ENCODE results near the gene HRAS.
"Not testable (repeated sequence)": the region's sequence is repeated elsewhere in the genome, so short reads cannot be mapped to it uniquely, and the experiment has no call there.

Gene HRAS

DNA sequence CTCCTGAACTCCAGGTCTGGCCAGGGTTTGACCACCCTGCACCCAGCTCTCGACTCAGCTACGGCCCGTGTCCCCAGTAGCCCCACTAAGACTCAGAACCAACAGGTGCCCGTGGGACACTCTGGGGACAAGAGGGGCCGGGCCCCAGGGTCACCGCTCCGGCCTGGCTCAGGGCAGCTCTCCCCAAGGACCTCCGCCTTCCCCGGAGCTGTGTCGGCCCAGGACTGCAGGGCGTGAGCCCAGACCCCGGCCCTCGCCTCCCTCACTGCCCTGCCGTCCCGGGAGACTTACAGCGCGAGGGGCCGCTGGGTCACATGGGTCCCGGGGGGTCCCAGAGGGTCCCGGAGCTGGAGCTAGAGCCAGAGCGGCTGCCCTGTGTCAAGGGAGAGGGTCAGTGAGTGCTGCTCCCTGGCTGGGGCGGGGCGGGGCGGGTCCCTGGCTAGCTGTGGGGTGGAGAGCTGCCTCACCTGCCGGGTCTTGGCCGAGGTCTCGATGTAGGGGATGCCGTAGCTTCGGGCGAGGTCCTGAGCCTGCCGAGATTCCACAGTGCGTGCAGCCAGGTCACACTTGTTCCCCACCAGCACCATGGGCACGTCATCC, 2.3 kb downstream of the HRAS start:
- DNase-seq (ENCODE audit: low spot score): no peak

DNA sequence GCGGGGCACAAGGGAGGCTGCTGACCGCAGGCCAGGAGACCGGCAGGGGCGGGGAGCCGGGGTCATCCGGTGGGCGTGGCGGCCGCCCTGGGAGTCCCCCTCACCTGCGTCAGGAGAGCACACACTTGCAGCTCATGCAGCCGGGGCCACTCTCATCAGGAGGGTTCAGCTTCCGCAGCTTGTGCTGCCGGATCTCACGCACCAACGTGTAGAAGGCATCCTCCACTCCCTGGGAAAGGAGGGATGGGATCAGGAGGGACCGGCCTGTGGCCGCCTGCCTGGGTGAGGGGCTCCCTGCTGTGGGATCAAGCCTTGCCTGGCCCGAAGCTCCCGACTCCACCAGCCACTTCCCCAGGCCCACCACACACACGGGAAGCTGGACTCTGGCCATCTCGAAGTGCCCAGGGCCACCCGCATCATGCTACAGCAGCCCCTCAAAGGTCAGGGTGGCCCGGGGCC, 2.8 kb downstream of the HRAS start:
- DNase-seq (ENCODE audit: low spot score): no peak

DNA sequence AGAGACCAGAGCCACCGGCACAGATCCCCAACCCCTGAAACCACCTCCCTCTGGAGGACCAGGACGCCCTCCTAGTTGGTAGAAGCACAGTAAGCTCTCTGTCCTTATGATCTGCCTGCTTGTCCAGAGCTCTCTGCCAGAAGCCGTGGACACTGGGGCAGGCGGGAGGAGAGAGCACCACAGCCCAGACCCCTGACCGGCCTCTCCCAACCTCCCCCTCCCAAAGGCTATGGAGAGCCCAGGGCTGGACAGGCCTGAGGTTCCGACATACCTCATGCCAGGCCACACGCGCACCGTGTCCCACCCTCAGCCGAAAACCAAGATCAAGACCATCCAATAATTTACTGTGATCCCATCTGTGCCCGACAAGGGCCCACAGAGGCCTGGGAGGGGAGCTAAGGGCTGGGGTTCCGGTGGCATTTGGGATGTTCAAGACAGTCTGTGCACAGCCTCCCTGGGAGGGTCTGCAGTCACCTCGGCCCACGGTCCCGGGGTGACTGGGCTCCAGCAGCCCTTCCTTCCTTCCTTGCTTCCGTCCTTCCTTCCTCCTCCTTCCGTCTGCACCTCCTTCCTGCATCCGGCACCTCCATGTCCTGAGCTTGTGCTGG, 3.4 kb downstream of the HRAS start:
- DNase-seq (ENCODE audit: low spot score): no peak

DNA sequence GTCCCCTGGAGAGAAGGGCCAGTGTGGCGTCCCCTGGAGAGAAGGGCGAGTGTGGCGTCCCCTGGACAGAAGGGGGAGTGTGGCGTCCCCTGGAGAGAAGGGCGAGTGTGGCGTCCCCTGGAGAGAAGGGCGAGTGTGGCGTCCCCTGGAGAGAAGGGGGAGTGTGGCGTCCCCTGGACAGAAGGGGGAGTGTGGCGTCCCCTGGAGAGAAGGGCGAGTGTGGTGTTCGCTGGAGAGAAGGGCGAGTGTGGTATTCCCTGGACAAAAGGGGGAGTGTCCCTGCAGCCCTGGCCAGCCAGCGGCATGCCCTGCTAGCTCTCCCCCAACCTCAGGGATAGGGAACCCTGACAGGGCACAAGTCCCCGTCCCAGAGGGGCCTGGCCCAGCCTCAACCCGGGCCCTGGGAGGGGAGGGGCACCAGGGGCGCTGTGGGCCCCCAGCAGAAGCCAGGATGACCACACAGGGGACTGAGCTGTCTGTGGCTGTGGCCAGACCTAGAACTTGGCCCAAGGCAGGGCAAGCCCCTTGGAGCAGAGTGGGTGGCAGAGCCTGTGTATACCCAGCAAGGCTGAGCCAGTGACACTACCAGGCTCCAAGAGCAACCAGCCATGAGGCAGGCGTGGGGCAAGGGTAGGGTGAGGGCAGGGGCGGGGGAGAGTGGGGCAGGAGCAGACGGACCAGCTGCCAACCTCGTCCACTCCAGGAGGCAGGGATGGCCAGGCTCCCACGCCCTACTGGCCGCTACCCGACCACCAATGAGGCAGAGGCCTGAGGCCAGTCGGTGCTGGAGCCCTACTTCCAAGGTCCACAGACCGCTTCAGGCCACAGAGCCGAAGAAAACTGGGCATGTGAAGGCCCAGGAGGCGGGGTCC, 4.2 kb downstream of the HRAS start:
- DNase-seq (ENCODE audit: low spot score): no peak

DNA sequence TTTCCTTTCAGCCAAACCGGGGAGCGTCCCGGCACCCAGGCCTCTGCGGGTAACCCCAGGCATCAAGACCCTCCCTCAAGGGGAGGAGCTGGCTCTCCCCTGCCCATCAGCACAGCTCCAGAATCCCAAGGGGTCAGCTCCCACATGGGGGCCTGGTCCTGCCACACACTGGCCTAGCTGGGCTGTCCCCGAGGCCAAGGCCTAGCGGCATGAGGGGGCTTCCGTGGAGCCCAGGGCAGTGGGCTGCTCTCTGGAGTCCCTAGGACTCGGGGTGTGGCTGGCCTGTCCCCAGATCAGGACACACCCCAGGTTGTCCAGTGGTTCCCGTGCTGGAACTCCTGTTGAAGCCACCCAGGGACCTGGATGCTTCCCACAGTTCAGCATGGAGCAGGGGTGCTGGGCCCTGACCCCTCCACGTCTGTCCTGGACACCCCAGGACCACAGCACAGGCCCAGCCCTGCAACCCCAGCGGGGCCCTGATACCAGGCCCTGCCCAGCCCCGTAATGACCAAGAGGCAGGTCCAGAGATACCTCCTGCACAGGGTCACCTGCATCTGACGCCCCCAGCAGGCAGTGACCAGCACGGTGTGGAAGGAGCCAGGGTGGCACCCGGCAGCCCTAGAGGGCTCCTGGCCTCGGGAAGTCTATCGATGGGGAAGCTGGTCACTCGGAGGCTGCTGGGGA, 5.5 kb downstream of the HRAS start:
- no peak for DNase-seq (ENCODE audit: low spot score)

DNA sequence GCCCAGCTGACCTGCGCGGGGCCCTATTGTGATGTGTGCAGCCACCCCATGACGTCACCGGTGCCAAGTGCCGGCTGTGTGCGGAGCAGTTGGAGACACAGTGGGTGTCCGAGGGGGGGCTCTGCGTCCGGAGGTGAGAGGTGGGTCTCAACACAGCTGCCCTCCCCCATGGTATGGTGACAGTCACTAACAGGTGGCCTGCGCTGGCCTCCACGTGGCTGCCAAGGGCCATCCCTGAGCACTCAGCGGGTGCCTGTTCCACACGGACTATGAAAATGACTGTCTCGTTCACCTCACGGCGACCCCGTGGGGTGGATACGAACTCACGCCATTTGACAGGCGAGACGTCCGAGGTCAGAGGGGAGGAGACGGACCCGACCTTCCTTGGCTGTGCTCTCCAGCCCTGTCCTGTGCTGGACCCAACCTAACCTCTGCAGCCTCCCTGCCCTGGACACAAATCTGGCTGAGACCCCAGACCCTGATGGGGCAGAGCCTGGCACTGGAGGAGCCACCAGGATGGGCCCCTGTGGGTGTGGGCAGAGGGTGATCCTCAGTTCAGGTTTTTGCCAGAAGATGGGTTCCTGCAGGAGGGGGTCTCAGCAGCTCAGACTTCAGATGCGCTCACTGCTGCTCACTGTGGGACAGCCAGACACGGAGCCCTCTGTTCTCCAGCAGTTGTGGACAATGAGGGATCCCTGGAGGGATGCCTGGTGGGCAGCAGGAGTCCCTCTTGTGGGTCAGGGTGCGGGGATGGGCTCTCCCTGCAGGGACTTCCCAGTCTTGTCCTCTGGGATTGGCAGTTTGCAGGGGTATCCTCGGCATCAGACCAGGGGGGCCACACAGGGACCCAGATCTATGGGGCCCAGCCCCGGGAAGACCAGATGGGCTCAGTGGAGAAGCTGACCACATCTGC, 6.3 kb downstream of the HRAS start:
- DNase-seq (ENCODE audit: low spot score): no peak

DNA sequence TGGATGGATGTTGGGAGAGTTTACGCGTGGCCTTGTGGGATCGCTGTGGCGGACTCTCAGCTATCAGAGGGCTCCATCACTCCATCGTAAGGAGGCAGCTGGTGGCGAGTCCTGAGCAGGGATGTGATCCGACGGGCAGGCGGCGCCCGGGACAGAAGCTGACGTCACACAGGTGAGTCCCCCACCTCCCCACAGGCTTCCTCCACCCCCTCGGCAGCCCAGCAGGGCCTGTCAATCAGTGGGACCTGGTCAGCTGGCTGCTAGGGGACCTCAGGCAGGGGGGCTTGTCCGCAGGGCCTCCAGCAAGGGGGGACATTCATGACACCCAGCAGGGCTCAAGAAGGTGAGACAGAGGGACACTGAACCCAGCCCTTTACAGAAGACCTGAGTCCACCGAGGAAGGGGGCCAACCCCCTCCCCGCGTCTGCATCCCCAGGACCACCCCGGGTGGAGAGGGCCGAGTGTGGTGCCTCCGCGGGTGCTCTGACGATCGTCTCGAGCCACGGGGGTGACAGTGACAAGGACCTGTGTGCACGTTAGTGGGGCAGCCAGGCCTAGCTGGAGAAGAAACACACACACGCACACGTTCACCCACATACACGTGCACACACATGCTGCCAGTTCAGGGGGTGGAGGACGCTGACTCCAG, 7.1 kb downstream of the HRAS start:
- no peak for DNase-seq (ENCODE audit: low spot score)

DNA sequence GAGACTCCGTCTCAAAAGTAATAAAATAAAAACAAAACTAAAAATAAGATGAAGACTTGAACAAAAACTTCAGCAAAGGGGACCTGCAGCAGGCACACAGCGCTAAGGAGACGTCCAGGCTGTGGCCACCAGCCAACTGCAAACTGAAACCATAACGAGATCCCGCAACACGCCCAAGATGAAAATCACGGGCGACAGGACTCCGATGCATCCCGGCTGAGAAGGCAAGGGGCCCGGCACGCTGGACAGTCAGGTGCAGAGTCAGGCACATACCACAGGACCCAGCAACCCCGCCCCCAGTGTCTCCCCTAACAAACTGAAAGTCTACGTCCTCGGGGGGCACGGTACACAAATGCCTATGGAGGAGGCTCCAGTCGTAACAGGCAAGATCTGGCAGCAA, 9.2 kb downstream of the HRAS start:
- DNase-seq (ENCODE audit: low spot score): no peak

DNA sequence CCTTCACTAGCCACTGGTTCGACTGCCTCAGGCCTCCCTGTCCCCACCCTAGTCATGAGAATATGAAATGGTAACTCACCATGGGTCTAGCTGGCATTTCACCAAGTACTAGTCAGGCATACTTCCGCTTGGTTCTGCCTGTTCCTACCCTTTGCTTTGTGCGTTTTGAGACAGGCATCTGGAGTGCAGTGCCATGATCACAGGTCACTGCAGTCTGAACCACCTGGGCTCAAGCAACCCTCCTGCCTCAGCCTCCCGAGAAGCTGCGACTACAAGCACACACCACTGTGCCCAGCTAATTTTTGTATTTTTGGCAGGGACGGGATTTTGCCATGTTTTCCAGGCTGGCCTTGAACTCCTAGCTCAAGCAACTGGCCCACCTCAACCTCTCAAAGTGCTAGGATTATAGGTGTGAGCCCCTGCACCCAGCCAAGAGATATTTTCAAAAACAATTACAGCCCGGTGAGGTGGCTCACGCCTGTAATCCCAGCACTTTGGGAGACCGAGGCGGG, 14.1 kb downstream of the HRAS start:
- DNase-seq (ENCODE audit: low spot score): no peak

DNA sequence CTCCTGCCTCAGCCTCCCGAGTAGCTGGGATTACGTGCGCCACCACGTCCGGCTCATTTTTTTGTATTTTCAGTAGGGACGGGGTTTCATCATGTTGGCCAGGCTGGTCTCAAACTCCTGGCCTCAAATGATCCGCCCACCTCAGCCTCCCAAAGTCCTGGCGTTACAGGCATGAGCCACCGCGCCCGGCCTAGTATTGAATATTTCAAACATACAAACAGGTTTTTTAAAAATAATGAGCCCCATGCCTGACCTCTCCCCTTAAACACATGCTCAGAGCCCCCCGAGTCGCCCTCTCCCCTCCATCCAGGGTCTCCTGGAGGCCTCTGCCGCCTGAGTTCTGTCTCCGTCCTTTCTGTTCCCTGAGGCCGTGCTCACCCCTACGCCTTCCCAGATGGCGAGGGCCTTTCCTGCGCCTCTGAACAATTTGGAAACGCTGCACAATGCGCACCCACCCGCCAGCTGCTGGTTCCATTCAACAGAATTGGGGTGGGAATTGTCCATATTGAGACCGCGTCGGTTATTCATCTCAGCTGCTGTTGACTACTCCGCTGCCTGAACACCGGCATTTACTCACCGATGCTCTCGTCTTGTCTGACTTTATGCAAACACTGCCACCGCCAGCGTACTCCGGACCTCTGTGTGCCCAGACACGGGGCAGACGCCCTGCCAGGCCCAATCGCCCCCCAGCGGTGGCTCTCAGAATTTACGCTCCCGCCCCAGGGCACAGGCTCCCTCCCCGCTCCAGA, 14.8 kb downstream of the HRAS start:
- no peak for DNase-seq (ENCODE audit: low spot score)

DNA sequence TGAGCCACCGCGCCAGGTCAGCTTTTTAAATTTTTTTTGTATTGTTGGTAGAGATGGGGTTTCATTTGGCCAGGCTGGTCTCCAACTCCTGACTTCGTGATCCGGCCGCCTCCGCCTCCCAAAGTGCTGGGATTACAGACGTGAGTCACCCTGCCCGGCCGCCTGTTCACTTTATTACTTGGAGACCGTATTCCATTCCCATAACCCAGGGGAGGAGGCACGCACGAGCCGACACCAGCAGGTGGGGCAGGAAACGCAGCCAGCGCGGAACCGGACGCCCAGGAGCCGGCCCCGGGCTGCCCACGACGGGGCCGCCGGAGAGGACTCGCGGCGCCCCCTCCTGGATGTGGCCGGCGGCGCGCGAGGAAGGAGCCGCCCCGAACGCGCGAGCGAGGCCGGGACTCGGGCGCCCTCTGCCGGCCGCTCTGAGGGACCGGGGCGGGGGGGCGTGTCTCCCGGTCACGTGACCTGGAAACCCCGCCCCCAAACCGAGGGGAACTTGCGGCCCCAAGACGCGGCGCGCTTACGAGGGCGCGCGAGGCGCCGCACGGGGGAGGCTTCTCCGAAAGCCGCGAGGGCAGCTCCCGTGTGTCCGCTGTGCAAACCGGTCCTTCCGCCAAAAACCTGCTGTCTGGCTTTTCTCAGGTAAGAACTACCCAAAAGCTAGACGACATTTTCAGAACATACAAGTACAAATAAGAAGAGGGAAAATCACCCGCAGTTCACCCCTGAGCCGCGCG, 16.7 kb downstream of the HRAS start:
- peak; percentile 95 for DNase-seq (ENCODE audit: low spot score)

DNA sequence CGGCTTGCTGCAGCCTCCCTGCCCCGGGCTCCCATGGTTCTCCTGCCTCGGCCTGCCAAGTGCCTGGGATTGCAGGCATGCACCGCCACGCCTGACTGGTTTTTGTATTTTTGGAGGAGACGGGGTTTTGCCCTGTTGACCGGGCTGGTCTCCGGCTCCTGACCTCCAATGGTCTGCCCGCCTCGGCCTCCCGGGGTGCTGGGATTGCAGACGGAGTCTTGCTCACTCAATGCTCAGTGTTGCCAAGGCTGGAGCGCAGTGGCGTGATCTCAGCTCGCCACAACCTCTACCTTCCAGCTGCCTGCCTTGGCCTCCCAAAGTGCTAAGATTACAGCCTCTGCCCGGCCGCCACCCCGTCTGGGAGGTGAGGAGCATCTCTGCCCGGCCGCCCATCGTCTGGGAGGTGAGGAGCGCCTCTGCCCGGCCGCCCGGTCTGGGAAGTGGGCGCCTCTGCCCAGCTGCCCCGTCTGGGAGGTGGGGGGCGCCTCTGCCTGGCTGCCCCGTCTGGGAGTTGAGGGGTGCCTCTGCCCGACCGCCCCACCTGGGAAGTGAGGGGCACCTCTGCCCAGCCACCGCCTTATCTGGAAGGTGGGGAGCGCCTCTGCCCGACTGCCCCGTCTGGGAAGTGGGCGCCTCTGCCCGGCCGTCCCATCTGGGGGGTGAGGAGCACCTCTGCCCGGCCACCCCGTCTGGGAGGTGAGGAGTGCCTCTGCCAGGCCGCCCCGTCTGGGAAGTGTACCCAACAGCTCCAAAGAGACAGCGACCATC, 18.3 kb downstream of the HRAS start:
- not testable (repeated sequence) for DNase-seq (ENCODE audit: low spot score)

DNA sequence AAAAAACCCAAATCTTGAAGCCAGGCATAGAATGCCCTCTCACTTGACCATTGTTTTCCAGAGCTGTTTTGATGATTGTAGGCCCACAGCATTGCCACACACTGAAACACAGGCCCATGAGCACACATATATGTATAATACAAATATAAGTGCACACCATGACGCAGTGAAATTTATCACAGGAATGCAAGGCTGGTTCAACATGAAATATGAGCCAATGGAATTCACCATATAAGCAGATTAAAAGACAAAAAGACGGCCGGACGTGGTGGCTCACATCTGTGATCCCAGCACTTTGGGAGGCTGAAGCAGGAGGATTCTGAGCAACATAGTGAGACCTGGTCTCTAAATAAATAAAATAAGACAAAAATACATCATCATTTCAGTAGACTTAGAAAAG, 19.0 kb downstream of the HRAS start:
- DNase-seq (ENCODE audit: low spot score): no peak

DNA sequence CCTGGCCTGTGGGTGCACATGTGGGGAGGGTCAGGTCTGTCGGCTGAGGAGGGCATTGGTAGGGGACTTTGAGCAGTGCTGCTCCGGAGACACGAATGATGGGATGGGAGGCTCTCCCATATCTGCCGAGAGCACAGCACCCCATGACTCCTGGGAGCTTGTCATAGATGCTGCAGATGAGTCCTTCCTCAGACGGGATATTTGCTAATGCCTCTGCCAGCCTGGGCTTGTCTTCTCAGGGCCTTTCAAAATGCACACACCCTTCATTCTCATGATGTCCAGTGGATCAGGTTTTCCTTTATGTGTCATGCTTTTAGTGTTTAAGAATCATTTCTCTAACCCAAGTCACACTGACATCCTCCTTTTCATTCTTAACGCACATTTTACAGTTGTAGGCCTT, 20.2 kb downstream of the HRAS start:
- no peak for DNase-seq (ENCODE audit: low spot score)

DNA sequence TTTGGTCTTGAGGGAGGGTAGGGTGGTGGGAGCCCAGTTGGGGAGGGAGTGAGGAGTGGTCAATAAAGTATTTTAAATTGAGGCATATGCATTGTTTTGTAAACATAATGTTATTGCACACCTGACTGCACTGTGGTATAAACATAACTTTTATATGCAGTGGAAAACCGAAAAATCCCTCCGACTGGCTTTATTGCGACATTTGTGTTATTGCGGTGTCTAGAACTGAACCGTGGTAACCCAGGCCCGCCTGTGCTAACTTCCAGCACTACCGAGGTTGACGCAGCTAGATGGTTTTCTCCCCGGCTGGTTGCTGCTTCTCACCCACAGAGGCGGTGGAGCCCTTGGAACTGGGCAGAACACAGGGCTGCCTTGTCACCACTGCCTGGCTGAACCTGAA, 20.8 kb downstream of the HRAS start:
- DNase-seq (ENCODE audit: low spot score): no peak

DNA sequence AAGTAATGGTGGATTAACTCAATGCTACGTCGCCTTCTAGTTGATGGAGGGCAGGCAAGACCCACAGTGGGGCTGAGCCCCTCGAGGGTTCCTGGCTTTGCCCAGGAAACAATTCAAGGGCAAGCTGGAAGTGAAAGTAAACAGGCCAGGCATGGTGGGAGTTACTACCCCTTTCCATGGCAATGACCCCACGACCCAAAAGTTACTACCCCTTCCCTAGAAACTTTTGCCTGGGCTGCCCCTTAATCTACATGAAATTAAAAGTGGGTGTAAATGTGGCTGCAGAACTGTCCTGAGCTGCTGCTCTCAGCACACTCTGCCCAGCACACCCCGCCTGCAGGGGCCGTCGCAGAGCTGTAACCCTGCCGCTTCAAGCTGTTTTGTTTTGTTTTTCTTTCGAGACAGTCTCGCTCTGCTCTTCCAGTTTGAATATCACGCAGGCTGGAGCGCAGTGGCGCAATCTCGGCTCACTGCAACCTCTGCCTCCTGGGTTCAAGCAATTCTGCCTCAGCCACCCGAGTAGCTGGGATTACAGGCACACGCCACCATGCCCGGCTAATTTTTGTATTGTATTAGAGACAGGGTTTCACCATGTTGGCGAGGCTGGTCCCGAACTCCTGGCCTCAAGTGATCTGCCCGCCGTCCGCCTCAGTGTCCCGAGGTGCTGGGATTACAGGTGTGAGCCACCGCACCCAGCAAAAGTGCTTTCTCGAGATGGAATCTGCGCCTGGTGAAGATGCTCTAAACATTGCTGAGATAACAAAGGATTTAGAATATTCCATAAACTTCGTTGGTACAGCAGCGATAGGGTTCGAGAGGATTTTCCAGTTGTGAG, 22.4 kb downstream of the HRAS start:
- DNase-seq (ENCODE audit: low spot score): no peak

DNA sequence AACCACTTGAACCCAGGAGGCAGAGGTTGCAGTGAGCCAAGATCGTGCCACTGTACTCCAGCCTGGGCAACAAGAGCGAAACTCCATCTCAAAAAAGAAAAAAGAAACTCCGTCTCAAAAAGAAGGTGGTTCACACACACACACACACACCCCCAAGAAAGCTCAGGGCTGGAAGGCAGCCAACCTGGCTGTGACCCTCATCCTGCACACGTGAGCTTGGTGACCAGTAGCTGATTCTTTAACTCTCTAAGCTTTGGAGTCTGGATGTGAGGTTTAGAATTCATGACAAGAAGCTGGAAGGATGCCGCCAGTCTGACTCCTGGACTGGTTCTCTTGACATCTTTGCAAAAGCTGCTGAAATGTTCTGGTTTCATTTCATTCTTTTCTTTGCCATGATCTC, 26.4 kb downstream of the HRAS start:
- DNase-seq (ENCODE audit: low spot score): no peak

Data from AG08396 (cell line).